OCI-LY1 (cell line): ENCODE measurements around the gene PPP1R14D.

Source experiments
- EZH2 ChIP-seq: fragments of 200-600 bp; sonication (generic), shearing (Covaris generic); IDR thresholded peaks from 2 replicates; pipeline ENCODE4 v1.8.0; 2017; ENCODE audit warnings: borderline replicate concordance, mixed run types, mild to moderate bottlenecking, antibody characterized with exemption, low read length, moderate library complexity, mixed read lengths
- TF ChIP-seq, protein P1 (sequence below): fragments of 200-600 bp; sonication (generic), shearing (Covaris generic); IDR thresholded peaks from 2 replicates; pipeline ENCODE4 v1.5.1; 2017; ENCODE audit warnings: mild to moderate bottlenecking, antibody characterized with exemption, low read length, moderate library complexity, mixed read lengths

DNA sequence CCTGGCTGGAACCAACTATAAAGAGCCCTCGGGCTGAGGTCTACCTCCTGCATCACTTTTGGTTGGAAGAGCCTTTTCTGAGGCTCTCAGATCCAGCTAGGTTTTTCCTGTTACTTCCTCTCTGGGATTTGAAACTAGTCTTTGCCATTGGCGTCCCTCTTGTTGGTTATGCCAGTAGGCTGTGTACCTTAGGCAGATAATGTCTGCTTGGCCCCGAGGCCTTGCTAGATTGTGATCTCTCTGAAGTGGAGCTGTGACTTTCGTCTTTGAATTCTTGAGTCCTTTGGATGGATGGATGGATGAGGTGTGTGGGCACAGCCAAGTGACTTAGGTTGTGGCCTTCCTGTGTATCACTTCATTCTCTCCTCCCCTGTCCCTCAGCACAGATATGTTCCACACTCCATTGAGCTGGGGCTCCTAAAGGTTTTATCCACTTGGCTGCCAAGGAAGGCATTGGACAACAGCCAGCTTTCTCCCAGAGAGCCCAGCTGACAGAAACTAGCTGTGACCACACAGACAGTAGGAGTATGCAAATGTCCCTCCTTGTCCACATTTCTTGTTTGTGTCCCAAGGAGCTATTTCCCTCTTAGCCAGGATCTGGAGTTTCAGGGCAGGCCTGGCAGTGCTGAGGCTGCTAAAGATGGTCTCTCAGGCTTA is 13.3 kb downstream of the PPP1R14D start:
- TF ChIP-seq, protein P1, sequence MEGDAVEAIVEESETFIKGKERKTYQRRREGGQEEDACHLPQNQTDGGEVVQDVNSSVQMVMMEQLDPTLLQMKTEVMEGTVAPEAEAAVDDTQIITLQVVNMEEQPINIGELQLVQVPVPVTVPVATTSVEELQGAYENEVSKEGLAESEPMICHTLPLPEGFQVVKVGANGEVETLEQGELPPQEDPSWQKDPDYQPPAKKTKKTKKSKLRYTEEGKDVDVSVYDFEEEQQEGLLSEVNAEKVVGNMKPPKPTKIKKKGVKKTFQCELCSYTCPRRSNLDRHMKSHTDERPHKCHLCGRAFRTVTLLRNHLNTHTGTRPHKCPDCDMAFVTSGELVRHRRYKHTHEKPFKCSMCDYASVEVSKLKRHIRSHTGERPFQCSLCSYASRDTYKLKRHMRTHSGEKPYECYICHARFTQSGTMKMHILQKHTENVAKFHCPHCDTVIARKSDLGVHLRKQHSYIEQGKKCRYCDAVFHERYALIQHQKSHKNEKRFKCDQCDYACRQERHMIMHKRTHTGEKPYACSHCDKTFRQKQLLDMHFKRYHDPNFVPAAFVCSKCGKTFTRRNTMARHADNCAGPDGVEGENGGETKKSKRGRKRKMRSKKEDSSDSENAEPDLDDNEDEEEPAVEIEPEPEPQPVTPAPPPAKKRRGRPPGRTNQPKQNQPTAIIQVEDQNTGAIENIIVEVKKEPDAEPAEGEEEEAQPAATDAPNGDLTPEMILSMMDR, result no peak
- no peak for TF ChIP-seq EZH2
